NCI-H510A treated with DMSO at 0.1 percent for 48 hours (cell line): ENCODE results near the gene NEK7.
"Not testable (repeated sequence)": the region's sequence is repeated elsewhere in the genome, so short reads cannot be mapped to it uniquely, and the experiment has no call there.

Experiments
- DNase-seq: peaks from one replicate; lab custom pipeline; 2025; lab: John Stamatoyannopoulos, UW

NEK7 gene

DNA sequence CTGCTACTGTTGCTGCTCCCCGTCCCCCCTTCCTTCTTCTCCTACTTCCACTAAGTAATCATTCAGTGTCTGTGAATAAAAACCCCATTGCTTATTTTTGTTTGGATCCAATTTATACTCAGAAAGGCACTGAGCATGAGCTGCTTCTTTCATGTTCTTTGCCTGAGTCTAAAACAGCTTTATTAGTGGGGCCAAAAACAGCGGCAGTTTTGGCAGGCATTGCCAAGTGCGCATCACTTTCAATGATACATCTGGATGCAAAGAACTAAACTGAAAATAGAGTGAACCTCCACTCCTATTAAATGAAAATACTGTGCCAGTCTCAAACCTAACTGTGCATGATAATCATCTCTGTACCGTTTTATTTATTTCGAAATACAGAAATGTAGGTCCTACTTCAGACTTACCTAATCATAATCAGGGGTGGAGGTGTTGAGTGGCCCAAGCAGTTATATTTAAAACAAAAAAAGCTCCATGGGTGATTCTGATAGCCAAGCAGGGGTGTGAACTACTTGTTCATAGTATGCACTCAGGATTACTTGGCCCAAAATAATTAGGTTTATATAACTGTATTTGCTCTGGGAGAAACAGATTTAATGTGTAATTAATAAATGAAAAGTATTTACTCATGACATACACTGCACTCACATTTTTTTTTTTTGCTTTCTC lies 48.4 kb downstream of the NEK7 start:
- no peak for DNase-seq

DNA sequence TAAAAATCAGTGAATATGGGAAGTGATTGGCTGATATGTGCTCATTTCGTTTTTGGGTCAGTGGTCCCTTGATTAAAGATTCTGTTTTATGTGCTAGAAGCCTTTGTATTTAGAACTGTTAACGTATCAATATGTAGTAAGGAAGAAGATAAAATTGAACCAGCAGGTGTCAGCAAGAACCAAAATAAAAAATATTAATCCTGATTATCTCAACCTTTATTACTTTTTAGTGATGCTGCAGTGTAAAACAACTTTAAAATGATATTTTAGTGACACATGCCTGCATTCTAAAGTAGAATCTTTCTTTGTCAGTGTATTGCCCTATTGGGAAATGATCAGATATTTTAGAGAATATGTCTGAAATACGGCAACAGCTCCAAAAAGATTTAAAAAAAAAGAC lies 49.5 kb downstream of the NEK7 start:
- no peak for DNase-seq

DNA sequence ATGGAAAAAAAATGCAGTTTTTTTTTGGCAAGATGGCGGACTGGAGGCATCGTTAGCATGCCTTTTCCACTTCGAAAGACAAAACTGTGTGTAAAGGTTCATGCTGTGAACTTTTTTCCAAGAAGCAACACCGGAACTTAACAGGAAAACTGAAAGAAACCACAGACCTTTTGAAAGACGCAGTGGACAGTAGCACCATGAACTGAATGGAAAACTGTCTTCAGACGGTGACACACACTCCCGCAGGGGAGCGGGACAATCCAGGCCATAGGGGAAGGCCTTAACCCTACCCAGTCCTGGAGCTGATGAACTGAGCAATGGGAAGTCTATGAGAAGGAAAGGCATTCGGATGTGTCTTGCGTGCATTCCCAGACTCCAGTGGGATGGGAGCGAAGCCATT lies 54.9 kb downstream of the NEK7 start:
- no peak for DNase-seq

DNA sequence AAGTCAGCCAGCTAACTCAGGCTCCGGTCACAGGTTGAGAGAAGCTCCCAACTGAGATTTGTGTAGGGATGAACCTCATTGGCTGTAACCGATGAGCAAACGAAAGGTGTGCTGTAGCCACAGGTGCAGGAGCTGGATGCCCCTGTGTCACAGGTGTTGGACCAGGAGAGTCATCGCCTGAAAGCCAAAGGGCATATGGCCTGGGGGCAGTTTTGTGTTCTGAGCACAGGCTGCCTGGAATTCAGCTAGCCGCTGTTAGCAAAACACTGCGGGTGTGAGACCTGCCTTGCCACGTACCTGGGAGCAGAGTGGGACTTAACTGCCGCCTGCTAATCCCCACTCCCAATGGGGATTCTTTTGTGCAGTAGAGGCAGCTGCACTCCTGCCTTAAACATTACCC lies 55.3 kb downstream of the NEK7 start:
- DNase-seq, result no peak

DNA sequence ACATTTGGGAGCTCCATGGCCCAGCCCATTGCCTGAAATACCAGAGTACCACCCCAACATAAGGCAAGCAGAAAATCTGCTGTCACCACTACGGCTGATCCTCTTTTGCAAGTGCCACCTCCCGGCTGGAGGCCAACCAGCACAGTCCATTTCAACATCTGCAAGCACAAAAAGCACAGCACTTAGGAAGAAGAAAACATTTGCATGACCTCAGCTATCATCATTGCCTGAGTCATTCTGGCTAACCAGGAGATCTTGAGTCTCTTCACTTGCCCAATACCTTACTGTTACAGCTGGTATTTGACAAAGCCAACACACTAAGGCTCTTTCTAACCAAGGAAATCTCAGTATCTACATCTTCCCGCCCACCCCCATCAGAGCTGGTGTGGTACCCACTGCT lies 55.9 kb downstream of the NEK7 start:
- no peak for DNase-seq

DNA sequence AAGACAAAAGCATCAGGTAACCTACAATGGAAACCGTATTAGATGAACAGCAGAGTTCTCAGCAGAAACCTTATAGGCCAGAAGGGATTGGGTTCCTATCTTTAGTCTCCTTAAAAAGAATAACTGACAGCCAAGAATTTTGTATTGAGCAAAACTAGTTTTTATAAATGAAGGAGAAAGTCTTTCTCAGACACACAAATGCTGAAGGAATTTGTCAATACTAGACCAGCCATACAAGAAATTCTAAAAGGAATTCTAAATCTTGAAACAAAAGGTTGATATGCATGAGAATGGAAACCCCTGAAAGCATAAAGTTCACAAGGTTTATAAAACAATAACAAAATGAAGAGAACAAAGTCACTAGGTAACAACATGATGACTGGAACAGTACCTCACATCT lies 58.1 kb downstream of the NEK7 start:
- DNase-seq, result no peak

DNA sequence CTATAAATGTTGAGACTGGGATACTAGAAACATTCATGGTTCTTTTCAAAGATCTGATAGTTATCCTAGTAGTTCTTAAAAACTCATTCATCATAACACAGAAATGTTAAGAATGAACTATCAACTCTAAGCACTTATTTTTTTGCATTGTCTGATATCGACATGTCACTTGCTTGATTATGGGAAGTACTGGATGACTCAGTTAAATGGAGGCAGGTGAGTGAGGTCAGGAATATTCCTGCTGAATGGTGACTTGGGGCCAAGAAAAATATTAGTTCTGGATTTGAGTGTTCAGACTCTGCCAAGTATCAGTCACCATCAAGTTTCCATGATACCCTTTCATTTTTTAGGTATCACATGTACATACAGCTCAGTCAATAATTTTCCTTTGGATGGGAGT lies 63.6 kb downstream of the NEK7 start:
- DNase-seq, result no peak

DNA sequence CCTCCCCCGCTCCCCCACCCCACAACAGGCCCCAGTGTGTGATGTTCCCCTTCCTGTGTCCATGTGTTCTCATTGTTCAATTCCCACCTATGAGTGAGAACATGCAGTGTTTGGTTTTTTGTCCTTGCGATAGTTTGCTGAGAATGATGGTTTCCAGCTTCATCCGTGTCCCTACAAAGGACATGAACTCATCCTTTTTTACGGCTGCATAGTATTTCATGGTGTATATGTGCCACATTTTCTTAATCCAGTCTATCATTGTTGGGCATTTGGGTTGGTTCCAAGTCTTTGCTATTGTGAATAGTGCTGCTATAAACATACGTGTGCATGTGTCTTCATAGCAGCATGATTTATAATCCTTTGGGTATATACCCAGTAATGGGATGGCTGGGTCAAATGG lies 70.2 kb downstream of the NEK7 start:
- not testable (repeated sequence) for DNase-seq

DNA sequence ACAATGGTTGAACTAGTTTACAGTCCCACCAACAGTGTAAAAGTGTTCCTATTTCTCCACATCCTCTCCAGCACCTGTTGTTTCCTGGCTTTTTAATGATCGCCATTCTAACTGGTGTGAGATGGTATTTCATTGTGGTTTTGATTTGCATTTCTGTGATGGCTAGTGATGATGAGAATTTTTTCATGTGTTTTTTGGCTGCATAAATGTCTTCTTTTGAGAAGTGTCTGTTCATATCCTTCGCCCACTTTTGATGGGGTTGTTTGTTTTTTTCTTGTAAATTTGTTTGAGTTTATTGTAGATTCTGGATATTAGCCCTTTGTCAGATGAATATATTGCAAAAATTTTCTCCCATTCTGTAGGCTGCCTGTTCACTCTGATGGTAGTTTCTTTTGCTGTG lies 70.7 kb downstream of the NEK7 start:
- not testable (repeated sequence) for DNase-seq

DNA sequence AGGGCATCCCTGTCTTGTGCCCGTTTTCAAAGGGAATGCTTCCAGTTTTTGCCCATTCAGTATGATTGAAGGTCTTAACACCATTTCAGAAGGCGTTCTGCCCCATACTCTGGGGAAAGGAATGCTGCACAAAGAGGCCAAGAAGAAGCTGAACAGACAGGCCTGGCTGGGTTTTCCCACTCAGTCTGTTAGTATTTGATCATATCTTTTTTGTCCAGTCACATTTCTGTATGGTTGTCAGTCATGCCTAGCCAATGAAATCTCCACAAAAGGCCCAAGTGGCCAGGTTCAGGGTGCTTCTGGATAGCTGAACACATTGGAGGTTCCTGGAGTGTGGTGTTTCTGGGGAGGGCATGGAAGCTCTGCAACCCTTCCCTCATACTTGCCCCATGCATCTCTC lies 72.1 kb downstream of the NEK7 start:
- DNase-seq, result no peak

DNA sequence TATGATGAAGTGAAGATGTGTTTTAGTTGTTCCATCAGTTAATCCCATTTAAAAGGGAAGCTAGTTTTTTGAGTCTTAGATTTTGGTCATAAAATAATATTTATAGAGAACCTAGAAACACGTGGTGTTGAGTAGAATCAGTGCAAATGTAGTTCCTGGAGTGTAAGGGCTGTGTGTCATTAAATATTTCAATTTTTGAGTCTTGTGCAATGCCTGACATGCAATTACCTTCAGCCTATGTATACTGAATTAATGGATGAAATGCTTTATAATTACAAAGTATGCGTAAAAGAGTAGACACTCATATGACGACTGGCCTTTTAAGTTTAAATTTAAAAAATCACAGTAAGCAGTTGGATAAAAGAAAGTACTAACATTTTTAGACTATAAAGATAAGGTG lies 75.0 kb downstream of the NEK7 start:
- no peak for DNase-seq

DNA sequence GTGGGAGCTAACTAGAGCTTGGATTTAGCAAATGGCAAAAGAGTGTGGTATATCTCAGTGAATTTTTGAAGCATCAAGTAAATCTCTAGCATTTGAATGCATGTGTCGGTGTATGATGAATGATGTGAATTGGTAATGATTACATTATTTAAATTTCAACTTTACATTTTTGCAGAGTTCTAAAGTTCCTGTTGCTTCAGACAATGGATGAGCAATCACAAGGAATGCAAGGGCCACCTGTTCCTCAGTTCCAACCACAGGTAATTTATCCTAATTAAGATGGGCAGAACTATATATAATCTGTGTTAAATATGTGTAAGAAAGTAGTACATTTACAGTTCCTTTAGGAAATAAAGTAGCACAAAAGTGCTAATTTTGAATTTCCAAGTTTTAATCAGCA lies 75.6 kb downstream of the NEK7 start:
- DNase-seq, result no peak

DNA sequence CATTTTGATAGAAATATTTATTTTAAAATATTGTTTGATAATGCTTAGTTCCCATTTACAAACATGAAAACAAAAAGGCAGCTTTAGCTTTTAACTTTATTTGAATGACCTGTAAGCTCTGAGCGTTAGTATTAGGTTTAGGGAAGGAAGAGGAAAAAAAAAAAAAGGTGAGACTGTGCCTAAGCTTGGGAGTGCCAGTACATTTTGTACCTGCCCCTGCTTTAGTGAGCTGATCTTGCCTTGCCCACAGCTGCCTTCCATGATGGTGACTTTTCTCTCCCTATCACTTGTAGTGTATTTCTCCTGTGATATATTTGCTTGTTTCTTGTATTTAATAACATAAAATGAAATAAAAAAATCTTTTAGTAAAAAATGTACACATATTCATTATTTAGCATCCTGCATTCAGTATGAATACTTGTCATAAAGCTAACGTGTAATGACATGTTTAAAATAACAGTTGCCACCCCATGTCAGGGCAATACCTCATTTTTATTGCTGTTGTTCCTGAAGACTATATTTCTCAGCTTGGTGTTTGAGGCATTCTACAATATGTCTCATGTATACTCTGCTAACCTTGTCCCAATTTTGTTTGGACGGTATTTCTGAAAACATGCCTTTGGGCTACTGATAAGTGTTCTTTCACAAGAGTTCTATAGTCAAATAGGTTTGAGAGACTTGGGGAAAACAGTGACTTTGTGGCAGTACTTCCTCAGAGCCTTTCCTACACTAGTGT lies 76.3 kb downstream of the NEK7 start:
- no peak for DNase-seq

DNA sequence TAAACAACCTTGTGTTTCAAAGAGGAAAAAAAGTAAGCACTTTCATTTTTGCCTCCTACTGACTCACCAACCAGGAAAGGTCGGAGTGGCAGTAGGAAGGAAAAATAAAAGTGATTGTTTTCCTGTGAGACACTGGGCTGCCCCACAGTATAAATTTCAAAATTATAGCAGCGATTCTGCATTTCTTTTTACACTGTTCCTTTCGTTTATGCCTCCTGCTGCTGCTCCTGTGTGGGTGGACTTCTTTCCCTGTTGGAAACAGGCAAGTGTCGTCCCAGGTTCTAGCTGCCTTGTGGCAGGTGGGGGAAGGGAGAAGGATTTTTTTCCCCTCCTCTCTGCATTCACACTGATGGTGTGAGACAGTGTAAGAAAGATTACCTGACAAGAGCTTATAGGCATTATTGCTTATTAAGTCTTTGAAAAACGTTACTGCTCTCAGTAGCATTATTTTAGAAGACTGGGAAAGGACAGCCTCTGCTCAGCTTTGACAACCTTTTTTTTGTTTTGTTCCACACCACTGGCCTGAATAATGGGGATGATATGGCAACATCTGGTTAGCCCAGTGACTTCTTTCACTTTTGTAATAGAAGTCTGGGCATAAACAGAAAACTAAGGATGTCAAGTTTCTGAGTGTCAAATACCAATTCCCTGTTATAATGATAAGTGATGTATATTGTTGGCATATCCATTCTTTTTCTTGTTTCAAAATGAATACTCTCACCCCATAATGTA lies 77.9 kb downstream of the NEK7 start:
- no peak for DNase-seq

DNA sequence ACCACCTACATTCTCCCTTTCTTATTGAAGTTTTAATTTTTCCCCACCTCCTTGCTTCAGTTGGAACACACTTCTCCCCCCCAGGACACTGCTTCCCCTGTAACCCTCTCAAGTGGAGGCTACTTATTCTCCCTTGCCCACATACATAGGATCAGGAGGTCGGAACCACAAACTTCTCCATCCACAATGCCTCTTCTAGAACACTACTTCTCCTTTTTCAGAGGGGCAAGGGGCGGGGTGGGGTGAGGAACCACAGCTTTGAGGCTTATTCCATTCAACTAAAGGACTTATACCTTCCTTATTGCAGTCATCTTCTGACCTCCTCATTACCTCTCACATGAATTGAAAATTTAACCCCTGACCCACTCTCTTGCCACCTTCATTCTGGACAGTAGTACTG lies 81.3 kb downstream of the NEK7 start:
- no peak for DNase-seq

DNA sequence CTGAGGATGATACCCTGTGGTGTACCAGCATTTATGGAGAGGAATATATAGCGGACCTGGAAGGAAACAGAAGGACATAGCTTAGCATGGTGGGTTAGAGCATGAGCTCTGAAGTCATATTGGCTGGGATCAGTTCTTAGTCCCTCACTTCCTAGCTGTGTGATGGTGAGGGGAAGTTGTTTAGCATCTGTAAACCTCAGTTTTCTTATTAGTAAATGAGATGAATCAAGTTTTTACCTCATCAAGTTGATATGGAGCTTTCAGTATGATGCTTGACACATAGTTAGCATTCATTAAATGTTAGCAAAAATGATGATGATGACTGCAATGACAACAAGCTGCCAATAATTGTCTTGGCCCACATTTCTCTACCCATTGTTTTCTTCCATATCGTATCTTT lies 84.8 kb downstream of the NEK7 start:
- no peak for DNase-seq

DNA sequence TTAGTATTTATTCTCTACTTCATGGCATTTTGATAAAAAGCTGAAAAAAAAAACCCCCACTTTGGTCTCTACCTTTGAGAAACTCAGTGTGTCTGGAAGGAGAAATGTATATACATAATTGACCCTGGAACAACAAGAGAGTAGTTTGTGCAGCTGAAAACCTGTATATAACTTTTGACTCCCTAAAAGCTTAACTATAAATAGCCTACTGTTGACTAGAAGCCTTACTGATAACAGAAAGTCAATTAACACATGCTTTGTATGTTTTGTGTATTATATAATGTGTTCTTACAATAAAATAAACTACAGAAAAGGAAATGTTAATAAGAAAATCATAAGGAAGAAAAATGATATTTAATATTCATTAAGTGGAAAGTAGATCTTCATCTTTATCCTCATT lies 88.0 kb downstream of the NEK7 start:
- no peak for DNase-seq

DNA sequence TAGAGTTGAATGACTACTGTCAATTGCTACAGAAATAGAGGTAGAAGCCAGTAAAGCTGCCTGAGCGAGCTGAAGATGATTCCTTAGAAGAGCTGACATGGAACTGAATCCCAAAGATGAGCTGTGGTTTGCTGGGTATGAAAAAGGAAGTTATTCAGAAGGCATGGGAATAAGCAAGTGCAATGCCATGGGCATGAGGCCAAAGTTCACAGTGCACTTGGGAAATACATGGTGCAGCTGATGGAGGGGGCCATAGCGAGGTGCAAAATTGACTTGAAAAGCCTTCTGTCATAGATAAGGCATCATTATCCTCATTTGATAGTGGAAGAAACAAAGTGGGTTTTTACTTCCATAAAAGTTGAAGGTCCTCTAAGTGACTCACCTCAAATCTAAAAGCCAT lies 88.6 kb downstream of the NEK7 start:
- no peak for DNase-seq

DNA sequence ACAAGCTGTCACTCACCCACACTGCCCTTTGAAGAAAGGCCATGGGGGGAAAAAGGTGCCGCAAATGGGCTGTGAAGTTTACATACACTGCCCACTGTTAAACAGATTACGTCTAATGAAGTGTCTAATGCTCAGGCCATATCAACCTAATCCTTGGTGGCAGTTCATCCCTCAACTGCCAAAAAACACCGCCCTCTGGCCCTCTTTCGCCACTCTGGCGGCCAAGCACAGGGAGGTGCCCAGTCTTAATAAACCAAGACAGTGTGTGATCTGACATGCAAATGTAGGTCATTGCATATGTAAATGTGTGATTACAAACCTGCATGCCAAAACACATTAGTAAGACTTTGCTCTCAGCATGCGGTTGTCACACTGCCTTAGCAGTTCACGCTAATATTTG lies 89.5 kb downstream of the NEK7 start:
- DNase-seq, result no peak

DNA sequence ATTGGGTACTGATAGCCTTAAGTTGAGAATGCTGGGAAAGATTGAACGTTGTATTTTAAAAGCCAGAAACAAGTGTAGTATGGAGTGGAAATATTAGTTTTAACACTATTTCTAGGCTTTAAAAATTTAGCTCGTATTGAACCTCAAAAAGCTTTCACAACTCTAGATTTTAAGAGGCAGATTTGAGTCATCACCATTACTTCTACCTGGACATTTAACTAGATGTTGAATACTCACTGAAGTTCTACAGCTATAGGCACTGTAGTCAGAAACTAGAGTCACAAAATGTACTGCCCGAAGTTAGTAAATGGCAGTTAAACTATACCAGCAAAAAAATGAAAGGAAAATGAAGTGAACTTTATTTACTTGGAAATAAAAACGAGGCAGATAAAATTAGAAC lies 96.5 kb downstream of the NEK7 start:
- no peak for DNase-seq

DNA sequence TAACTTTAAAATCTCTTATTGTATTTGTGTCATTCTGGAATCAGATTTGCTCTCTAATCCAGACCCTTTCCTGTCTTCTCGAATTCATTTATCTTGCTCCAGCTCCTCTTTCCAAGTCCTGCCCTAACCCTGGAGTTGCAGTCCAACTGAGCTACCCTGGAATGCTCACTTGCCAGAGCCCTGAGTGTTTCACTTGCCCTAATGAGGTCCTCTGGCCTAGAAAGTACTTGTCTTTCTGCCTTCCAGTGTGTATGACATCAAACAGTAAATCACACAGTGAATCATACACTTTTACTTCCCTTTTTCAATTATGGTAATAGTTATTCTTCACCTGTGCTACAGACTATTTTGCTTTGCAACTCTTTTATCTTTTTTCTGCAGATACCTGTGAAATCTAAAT lies 96.9 kb downstream of the NEK7 start:
- DNase-seq, result no peak

DNA sequence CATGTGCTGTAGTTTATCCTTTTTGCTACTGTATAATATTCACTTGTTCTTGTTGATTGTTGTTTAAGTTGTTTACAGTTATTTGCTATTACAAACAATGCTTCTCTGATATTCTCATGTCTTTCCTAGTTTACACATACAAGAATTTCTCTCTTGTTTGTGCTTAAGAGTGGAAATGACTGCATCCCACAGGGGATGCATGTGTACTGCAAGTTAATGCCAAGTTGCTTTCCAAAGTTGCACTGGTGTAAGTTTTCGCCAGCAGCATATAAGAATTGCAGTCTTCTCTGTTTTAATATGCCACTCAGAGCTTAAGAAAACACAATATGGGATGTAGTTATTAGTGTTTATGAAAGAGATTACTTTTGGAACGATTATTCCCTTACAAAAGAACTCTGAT lies 97.7 kb downstream of the NEK7 start:
- DNase-seq, result no peak

DNA sequence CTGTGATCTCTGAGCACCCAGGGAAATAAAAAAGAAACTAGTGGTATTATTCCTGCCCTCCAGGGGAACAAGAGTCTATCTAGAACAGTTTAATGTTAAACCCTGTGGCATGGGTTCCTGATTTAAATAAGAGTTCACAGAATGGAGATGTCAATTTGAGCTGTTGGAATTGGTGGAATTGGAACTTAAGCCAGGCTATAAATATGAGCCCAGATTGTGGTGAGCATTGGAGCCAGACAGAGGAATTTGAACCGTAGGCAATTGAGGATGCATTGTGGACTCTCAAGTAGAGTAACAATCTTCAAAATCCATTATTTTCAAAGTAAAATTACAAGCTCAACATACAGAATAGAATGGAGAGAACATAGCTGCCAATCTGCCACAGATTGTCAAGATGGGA lies 98.2 kb downstream of the NEK7 start:
- DNase-seq, result no peak
